AG09309 (cell line): ENCODE data around the gene CNDP1.
"Not testable (repeated sequence)": the region's sequence is repeated elsewhere in the genome, so short reads cannot be mapped to it uniquely, and the experiment has no call there.

Experiments
- DNase-seq: peaks from one replicate; pipeline ENCODE4 v3.0.0-alpha.2; 2010; ENCODE audit warnings: low read depth
- H3K4me3 ChIP-seq: 2 replicates; pipeline ENCODE4 v1.5.1; 2011; ENCODE audit warnings: mild to moderate bottlenecking, low read depth, low read length, moderate library complexity; ENCODE audit not compliant: control insufficient read depth
- CTCF ChIP-seq: IDR thresholded peaks from 2 replicates; pipeline ENCODE4 v1.5.1; 2011; ENCODE audit warnings: mild to moderate bottlenecking, low read depth, low read length, inconsistent platforms; ENCODE audit not compliant: insufficient read depth, control insufficient read depth; ENCODE audit errors: missing control alignments

Gene CNDP1

GRCh38 chr18:74562775-74563174, 28.5 kb downstream of the CNDP1 start:
- TF ChIP-seq CTCF: no peak
- H3K4me3 ChIP-seq: no peak overlapping the region
- DNase-seq: no peak

GRCh38 chr18:74563999-74564398, 29.7 kb downstream of the CNDP1 start:
- H3K4me3 ChIP-seq: no peak overlapping the region
- no peak for TF ChIP-seq CTCF
- DNase-seq: no peak

GRCh38 chr18:74565164-74565563, 30.9 kb downstream of the CNDP1 start:
- DNase-seq, H3K4me3 ChIP-seq: not testable (repeated sequence)

- H3K4me3 ChIP-seq, DNase-seq: not testable (repeated sequence)
Measured at GRCh38 chr18:74565993-74566392, 31.7 kb downstream of the CNDP1 start.

- no peak for DNase-seq
- no peak overlapping the region for H3K4me3 ChIP-seq
- TF ChIP-seq CTCF: no peak
Measured at GRCh38 chr18:74567822-74568221, 33.5 kb downstream of the CNDP1 start.

- no peak overlapping the region for H3K4me3 ChIP-seq
- no peak for DNase-seq
- TF ChIP-seq CTCF: no peak
Measured at GRCh38 chr18:74569401-74569800, 35.1 kb downstream of the CNDP1 start.

- DNase-seq: no peak
- no peak overlapping the region for H3K4me3 ChIP-seq
- no peak for TF ChIP-seq CTCF
Measured at GRCh38 chr18:74570266-74570665, 36.0 kb downstream of the CNDP1 start.

GRCh38 chr18:74571895-74572680, 37.8 kb downstream of the CNDP1 start:
- TF ChIP-seq CTCF: no peak
- no peak overlapping the region for H3K4me3 ChIP-seq
- no peak for DNase-seq
